K562 (cell line): ENCODE results near the gene ENOX2. TPM values are rescaled to one million over a fixed set of nuclear protein-coding genes. Genes with fewer than 3 reads are reported as not detected.

Experiments
- ATAC-seq: fragments of 200-7000 bp; cut with Tn5 transposase; 3 replicates; pipeline ENCODE4 v1.9.1; 2020; ENCODE audit warnings: moderate library complexity
- BruUV-seq: library from RNA; stranded (reverse); fragments of 400-500 nt; replicated peaks from 2 replicates; lab custom pipeline; 2021; lab: Mats Ljungman, UMichigan
- CTCF ChIA-PET: fragments of 300-600 bp; formaldehyde crosslinking; extraction: SDS; loops from one replicate; lab custom pipeline; 2021; ENCODE audit warnings: low intra/inter-chr PET ratio; lab: Yijun Ruan, JAX
- POLR2A ChIA-PET: fragments of 300-600, 350-650 bp; sonication (Branson Sonifier 250); formaldehyde crosslinking; extraction: SDS; loops from one replicate; lab custom pipeline; 2021; ENCODE audit warnings: antibody characterized with exemption, inconsistent platforms; lab: Yijun Ruan, JAX
- DNase-seq, 4 experiments: peaks; one replicate each; pipeline versions ENCODE4 v3.0.0 to v3.0.0-alpha.2; 2011 to 2018; ENCODE audit warnings: low spot score in 3 of 4, mixed read lengths in 3 of 4; ENCODE audit errors: extremely low read depth in 1 of 4
- FAIRE-seq: peaks from 2 replicates; lab custom pipeline; 2011; peaks lifted over from hg19 to GRCh38; lab: Jason Lieb, UNC
- H2AFZ ChIP-seq: 2 replicates; pipeline ENCODE4 v1.6.0; 2011; ENCODE audit warnings: low read depth, low read length, control low read depth, inconsistent platforms
- H3K27ac ChIP-seq: fragments of 200-600 bp; 3 replicates; pipeline ENCODE4 v1.8.0; 2011; ENCODE audit warnings: low read depth, mild to moderate bottlenecking, control low read depth, inconsistent platforms, low read length, moderate library complexity, mixed read lengths; ENCODE audit errors: extremely low read depth
- H3K27me3 ChIP-seq, 2 experiments: fragments of 300-600 bp in 1 of 2; 2 replicates in 1 of 2; 3 replicates in 1 of 2; pipeline versions ENCODE4 v1.6.0 to v1.8.0; 2011; ENCODE audit warnings: inconsistent platforms in 2 of 2, low read length in 2 of 2, mild to moderate bottlenecking in 1 of 2, mixed read lengths in 1 of 2, moderate library complexity in 1 of 2; ENCODE audit not compliant: control insufficient read depth in 2 of 2, insufficient read depth in 2 of 2
- H3K36me3 ChIP-seq: fragments of 300-600 bp; 3 replicates; pipeline ENCODE4 v1.8.0; 2011; ENCODE audit warnings: mild to moderate bottlenecking, low read length, inconsistent platforms; ENCODE audit not compliant: control insufficient read depth, insufficient read depth
- H3K4me1 ChIP-seq, 2 experiments: fragments of 200-600 bp in 1 of 2; replicated peaks in 1 of 2; 2 replicates in 1 of 2; 3 replicates in 1 of 2; pipeline versions ENCODE4 v1.5.1 to v1.8.0; 2011; ENCODE audit warnings: inconsistent platforms in 2 of 2, low read length in 2 of 2, mild to moderate bottlenecking in 1 of 2, mixed read lengths in 1 of 2, moderate library complexity in 1 of 2; ENCODE audit not compliant: control insufficient read depth in 2 of 2, insufficient read depth in 2 of 2
- H3K4me2 ChIP-seq: 2 replicates; pipeline ENCODE4 v1.6.1; 2011; ENCODE audit warnings: low read length, control low read depth, inconsistent platforms, mixed read lengths; ENCODE audit not compliant: insufficient read depth
- H3K4me3 ChIP-seq: fragments of 200-600 bp; sonication (generic), shearing (Covaris generic); 2 replicates; pipeline ENCODE4 v1.5.1; 2016; ENCODE audit warnings: control low read depth, inconsistent platforms
- H3K79me2 ChIP-seq: fragments of 200-600 bp; 3 replicates; pipeline ENCODE4 v1.8.0; 2011; ENCODE audit warnings: low read length, inconsistent platforms; ENCODE audit not compliant: control insufficient read depth, insufficient read depth
- H3K9ac ChIP-seq, 2 experiments: 2 replicates each; pipeline versions ENCODE4 v1.6.0 to v1.6.1; 2011; ENCODE audit warnings: low read depth in 2 of 2, low read length in 2 of 2, control low read depth in 1 of 2, inconsistent platforms in 1 of 2, mild to moderate bottlenecking in 1 of 2, mixed read lengths in 1 of 2; ENCODE audit not compliant: insufficient read depth in 1 of 2
- H3K9me1 ChIP-seq: one replicate; pipeline ENCODE4 v1.6.0; 2011; ENCODE audit warnings: inconsistent platforms, mild to moderate bottlenecking, low read length, moderate library complexity; ENCODE audit not compliant: control insufficient read depth, insufficient read depth
- H3K9me3 ChIP-seq: replicated peaks from 2 replicates; pipeline ENCODE4 v1.5.1; 2011; ENCODE audit warnings: low read depth, low read length, inconsistent platforms; ENCODE audit not compliant: control insufficient read depth, insufficient read depth
- H4K20me1 ChIP-seq: replicated peaks from 2 replicates; pipeline ENCODE4 v1.6.1; 2011; ENCODE audit warnings: low read length, inconsistent platforms, mixed read lengths; ENCODE audit not compliant: control insufficient read depth, insufficient read depth
- E2F3 ChIP-seq: fragments of 250-450 bp; sonication (Bioruptor Pico); IDR thresholded peaks from 2 replicates; pipeline ENCODE4 v1.4.0; 2020; ENCODE audit warnings: mild to moderate bottlenecking
- MIER1 ChIP-seq: fragments of 450-650 bp; IDR thresholded peaks from 2 replicates; pipeline ENCODE4 v1.6.1; 2016; ENCODE audit warnings: antibody characterized with exemption, mild to moderate bottlenecking, low read depth
- NFE2L1 ChIP-seq: fragments of 450-650 bp; IDR thresholded peaks from 2 replicates; pipeline ENCODE4 v1.6.1; 2016; ENCODE audit warnings: missing genetic modification characterization, low read depth, mild to moderate bottlenecking, missing compliant biosample characterization, moderate library complexity, borderline replicate concordance
- NR2C2 ChIP-seq, 2 experiments: fragments of 200-800 bp in 1 of 2; sonication (Bioruptor generic) in 1 of 2; sonication (generic) in 1 of 2; formaldehyde crosslinking in 1 of 2; IDR thresholded peaks; 2 replicates each; pipeline versions ENCODE4 v1.6.1 to v1.8.0; 2016 to 2022; ENCODE audit warnings: mild to moderate bottlenecking in 1 of 2, missing compliant biosample characterization in 1 of 2, missing genetic modification characterization in 1 of 2, missing genetic modification reagents in 1 of 2
- POU5F1 ChIP-seq: fragments of 150-350 bp; IDR thresholded peaks from 2 replicates; pipeline ENCODE4 v1.6.1; 2014; ENCODE audit warnings: borderline replicate concordance, low read length, low read depth, mild to moderate bottlenecking; ENCODE audit not compliant: partially characterized antibody
- RAD51 ChIP-seq: fragments of 450-650 bp; IDR thresholded peaks from 2 replicates; pipeline ENCODE4 v1.7.1; 2016; ENCODE audit warnings: low read depth, mild to moderate bottlenecking, borderline replicate concordance
- RBBP5 ChIP-seq: fragments of 200-600 bp; sonication (generic); IDR thresholded peaks from 2 replicates; pipeline ENCODE4 v1.6.1; 2012; ENCODE audit warnings: borderline replicate concordance, mild to moderate bottlenecking, low read length, control low read depth, inconsistent platforms; ENCODE audit not compliant: insufficient read depth, poor library complexity, severe bottlenecking
- SMC3 ChIP-seq: conservative IDR thresholded peaks from 2 replicates; pipeline ENCODE4 v1.6.1; 2011; ENCODE audit warnings: low read depth, low read length, improper control_type of control experiment; ENCODE audit not compliant: insufficient read depth
- ZNF197 ChIP-seq: fragments of 200-800 bp; sonication (Bioruptor generic); IDR thresholded peaks from 2 replicates; pipeline ENCODE4 v1.6.1; 2016; ENCODE audit warnings: low read depth, missing genetic modification characterization, missing compliant biosample characterization
- ZNF668 ChIP-seq: fragments of 250-450 bp; sonication (Bioruptor Pico); IDR thresholded peaks from 2 replicates; pipeline ENCODE4 v1.8.0; 2022; ENCODE audit warnings: mild to moderate bottlenecking, inconsistent platforms
- WGBS: fragments of 100-300 bp; shearing (Covaris generic); methylation state at CpG from one replicate; pipeline ENCODE4 v1.1.6; 2016; ENCODE audit warnings: low coverage, mixed read lengths; ENCODE audit not compliant: insufficient coverage; ENCODE audit errors: missing lambda C conversion rate; 5-methylcytosine and 5-hydroxymethylcytosine counted together
- in situ Hi-C: fragments of 300-500 bp; cut with MboI; formaldehyde crosslinking; loops from 4 replicates; pipeline ENCODE4 v1.15.0; 2018; ENCODE audit warnings: inconsistent platforms, mixed read lengths
- intact Hi-C: fragments of 100-400 bp; cut with micrococcal nuclease; formaldehyde crosslinking; loops from 2 replicates; pipeline ENCODE4 v1.14.2; 2022
- polyA plus RNA-seq, 8 experiments: library from polyadenylated mRNA; depleted of rRNA in 4 of 8; stranded (reverse) in 5 of 8; unstranded in 3 of 8; fragments of >200 nt; fragmentation: Nextera tagmentation in 2 of 8; fragmentation: Illumina TruSeq in 1 of 8; extraction: Ambion mirVana in 2 of 8; extraction: Trizol in 1 of 8; gene quantifications; 2 replicates each; pipeline versions ENCODE4 v1.2.1 to v1.2.3, GENCODE V29; 2011 to 2014; ENCODE audit warnings: inconsistent platforms in 1 of 8, missing spikeins in 1 of 8
- total RNA-seq, 7 experiments: library from RNA; depleted of rRNA in 6 of 7; stranded (reverse); fragments of >200 nt in 6 of 7; fragmentation: Illumina TruSeq in 2 of 7; extraction: Trizol in 2 of 7; gene quantifications; 2 replicates each; pipeline versions ENCODE4 v1.2.1 to v1.2.3, GENCODE V29; 2011 to 2021; ENCODE audit warnings: low replicate concordance in 1 of 7
- TF ChIP-seq, protein P1 (sequence below): fragments of 450-650 bp; conservative IDR thresholded peaks from 2 replicates; pipeline ENCODE4 v1.6.1; 2016; ENCODE audit warnings: missing genetic modification characterization, low read depth, mild to moderate bottlenecking, control low read depth, missing compliant biosample characterization
- TF ChIP-seq, protein P2 (sequence below): fragments of 450-650 bp; IDR thresholded peaks from 2 replicates; pipeline ENCODE4 v1.6.1; 2014; ENCODE audit warnings: low read depth, mild to moderate bottlenecking, moderate library complexity, borderline replicate concordance

ENOX2 gene
- total and polyA plus RNA-seq, 9 of the 15 experiments (the other 6 are each of a cell fraction or from before 2014, with no cell fraction given) = 6.1 to 24.0 (median 13.8) TPM

DNA sequence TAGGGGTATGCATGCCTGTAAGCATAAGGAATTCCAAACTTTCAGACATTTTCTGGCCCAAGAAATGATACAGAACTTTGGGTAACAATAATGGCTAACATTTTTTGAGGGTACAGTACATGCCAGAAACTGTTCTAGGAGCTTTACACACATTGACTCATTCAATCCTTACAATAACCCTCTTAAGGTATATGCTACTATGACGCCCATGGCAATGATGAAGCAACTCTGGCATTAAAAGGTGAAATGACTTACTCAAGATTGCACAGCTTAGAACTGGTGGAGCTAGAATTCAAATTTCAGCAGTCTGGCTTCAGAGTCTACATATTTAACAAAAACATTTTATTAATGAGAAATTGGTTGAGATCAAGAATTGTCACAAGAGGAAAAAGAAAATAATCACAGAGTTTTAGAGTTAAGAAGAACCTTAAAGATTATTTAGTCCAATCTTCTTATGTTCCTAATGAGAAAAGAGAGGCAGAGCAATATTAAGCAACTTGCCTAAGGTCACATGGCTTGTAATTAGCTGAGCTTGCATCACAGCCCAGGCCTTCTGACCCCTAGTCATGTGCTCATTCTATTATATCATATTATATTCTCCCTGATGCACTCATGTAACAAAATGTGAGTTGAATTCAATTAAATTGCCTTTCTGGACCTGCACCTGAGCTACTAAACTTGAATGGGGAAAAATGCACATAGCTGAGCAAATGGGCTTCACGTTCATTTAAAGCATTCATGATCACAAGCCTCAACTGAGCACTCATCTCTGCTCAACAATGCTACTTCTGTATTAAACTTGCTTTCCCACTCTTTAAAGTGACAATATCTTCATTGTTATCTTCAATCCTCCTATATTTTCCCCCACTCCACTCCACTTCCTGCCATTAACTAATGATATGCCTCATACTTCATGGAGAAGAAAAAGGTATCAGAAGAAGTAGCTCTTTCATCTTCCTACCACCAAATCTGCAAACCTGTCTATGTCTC lies 73.2 kb downstream of the ENOX2 start:
- Histone ChIP-seq H3K27ac (no peak overlapping the region), H3K79me2 (no peaks in the 10 kb centered on the region), H3K27me3 (no peaks in the 10 kb centered on the region), H3K36me3 (no peaks in the 10 kb centered on the region), H3K9me1 (no peaks in the 10 kb centered on the region), H3K4me1 (peaks cover 0 to 23% of the 10 kb centered on the region in 2 experiments; a peak in 2 of 5 replicates), H4K20me1 (no peaks in the 10 kb centered on the region), H3K4me3 (no peak overlapping the region), H2AFZ (no peak overlapping the region), H3K9ac (no peak overlapping the region), H3K9me3 (no peaks in the 10 kb centered on the region), H3K4me2 (peak overlapping the region; percentile 24; the same call in 1 of the 2 replicates)
- ATAC-seq = peak; percentile 47; the same call in 2 of the 3 replicates
- no TSS peak for BruUV-seq
- ChIA-PET POLR2A (interaction anchor here (1.0 kb wide), 1 partner anchor 63 kb away, joined by 3 read pairs; no protein-coding TSS in a partner anchor), CTCF (no interaction called here)
- in situ Hi-C loops (no loop called here), intact Hi-C loops (loop anchor here (5.0 kb wide), 1 partner anchor 73 kb away; no protein-coding TSS in a partner anchor)
- 60% methylated on average over 2 of the region's 2 CpGs for WGBS
- FAIRE-seq = no peak
- no peak for DNase-seq
- TF ChIP-seq RAD51 (peak; percentile 31; the same call in 1 of the 2 replicates), POU5F1 (no peak), RBBP5 (no peak), ZNF197 (CRISPR knock-in tag) (no peak), SMC3 (no peak), NFE2L1 (no peak), NR2C2 (CRISPR knock-in tag; IDR thresholded peaks at IDR 0.05) (no peak), NR2C2 (tag; IDR thresholded peaks at IDR 0.05) (peak; percentile 64; the same call in 1 of the 2 replicates), MIER1 (no peak), E2F3 (CRISPR knock-in tag) (no peak), ZNF668 (CRISPR knock-in tag) (no peak)
- TF ChIP-seq, protein P1, sequence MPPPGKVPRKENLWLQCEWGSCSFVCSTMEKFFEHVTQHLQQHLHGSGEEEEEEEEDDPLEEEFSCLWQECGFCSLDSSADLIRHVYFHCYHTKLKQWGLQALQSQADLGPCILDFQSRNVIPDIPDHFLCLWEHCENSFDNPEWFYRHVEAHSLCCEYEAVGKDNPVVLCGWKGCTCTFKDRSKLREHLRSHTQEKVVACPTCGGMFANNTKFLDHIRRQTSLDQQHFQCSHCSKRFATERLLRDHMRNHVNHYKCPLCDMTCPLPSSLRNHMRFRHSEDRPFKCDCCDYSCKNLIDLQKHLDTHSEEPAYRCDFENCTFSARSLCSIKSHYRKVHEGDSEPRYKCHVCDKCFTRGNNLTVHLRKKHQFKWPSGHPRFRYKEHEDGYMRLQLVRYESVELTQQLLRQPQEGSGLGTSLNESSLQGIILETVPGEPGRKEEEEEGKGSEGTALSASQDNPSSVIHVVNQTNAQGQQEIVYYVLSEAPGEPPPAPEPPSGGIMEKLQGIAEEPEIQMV (tag) = no peak
- TF ChIP-seq, protein P2, sequence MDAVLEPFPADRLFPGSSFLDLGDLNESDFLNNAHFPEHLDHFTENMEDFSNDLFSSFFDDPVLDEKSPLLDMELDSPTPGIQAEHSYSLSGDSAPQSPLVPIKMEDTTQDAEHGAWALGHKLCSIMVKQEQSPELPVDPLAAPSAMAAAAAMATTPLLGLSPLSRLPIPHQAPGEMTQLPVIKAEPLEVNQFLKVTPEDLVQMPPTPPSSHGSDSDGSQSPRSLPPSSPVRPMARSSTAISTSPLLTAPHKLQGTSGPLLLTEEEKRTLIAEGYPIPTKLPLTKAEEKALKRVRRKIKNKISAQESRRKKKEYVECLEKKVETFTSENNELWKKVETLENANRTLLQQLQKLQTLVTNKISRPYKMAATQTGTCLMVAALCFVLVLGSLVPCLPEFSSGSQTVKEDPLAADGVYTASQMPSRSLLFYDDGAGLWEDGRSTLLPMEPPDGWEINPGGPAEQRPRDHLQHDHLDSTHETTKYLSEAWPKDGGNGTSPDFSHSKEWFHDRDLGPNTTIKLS = no peak
